NCI-H2196 treated with DMSO at 0.1 percent for 48 hours (cell line): ENCODE results near the gene LCE2C.
"Not testable (repeated sequence)": the region's sequence is repeated elsewhere in the genome, so short reads cannot be mapped to it uniquely, and the experiment has no call there.

Experiments used
- DNase-seq: peaks from one replicate; lab custom pipeline; 2025; ENCODE audit not compliant: unreplicated experiment; lab: John Stamatoyannopoulos, UW

The LCE2C gene

GRCh38 chr1:152674983-152675382, at the start of gene LCE2C:
LCE2C (plus strand) TSS chr1:152675279; CDS start chr1:152676016, 737 bp downstream.
- not testable (repeated sequence) for DNase-seq

GRCh38 chr1:152626744-152627143, 48.3 kb upstream of the LCE2C start:
- no peak for DNase-seq

- DNase-seq = no peak
These were observed 44.5 kb upstream of the LCE2C start for GRCh38 chr1:152630596-152630995.

- DNase-seq = no peak
These were observed 34.7 kb upstream of the LCE2C start for GRCh38 chr1:152640351-152640750.

GRCh38 chr1:152643945-152644344, 31.1 kb upstream of the LCE2C start:
- no peak for DNase-seq

GRCh38 chr1:152645146-152645545, 29.9 kb upstream of the LCE2C start:
- DNase-seq = no peak

- DNase-seq = no peak
These were observed 28.4 kb upstream of the LCE2C start for GRCh38 chr1:152646656-152647055.

GRCh38 chr1:152654110-152654509, 21.0 kb upstream of the LCE2C start:
- DNase-seq = peak; percentile 2

- DNase-seq = no peak
These were observed 18.6 kb upstream of the LCE2C start for GRCh38 chr1:152656459-152656858.

GRCh38 chr1:152657677-152658076, 17.4 kb upstream of the LCE2C start:
- no peak for DNase-seq

- no peak for DNase-seq
These were observed 16.4 kb upstream of the LCE2C start for GRCh38 chr1:152658649-152659048.

- no peak for DNase-seq
These were observed 12.0 kb upstream of the LCE2C start, which contains the start of gene LCE2D for GRCh38 chr1:152663098-152663497. LCE2D (plus strand) TSS chr1:152663380; CDS start chr1:152664106, 726 bp downstream.

GRCh38 chr1:152666171-152666570, 8.9 kb upstream of the LCE2C start:
- not testable (repeated sequence) for DNase-seq

- no peak for DNase-seq
These were observed 7.4 kb upstream of the LCE2C start for GRCh38 chr1:152667648-152668047.

GRCh38 chr1:152673016-152673415, 2.1 kb upstream of the LCE2C start:
- DNase-seq = no peak

- no peak for DNase-seq
These were observed 4.4 kb downstream of the LCE2C start for GRCh38 chr1:152679459-152679858.

- no peak for DNase-seq
These were observed 6.5 kb downstream of the LCE2C start for GRCh38 chr1:152681616-152682015.

- DNase-seq = no peak
These were observed 8.8 kb downstream of the LCE2C start for GRCh38 chr1:152683846-152684245.

- not testable (repeated sequence) for DNase-seq
These were observed 10.7 kb downstream of the LCE2C start, which contains the start of gene LCE2B for GRCh38 chr1:152685823-152686222. LCE2B (plus strand) TSS chr1:152686123; CDS start chr1:152686844, 721 bp downstream.

GRCh38 chr1:152697701-152698600, 22.9 kb downstream of the LCE2C start, which contains the start of gene LCE2A:
LCE2A (plus strand) TSS chr1:152698345; CDS start chr1:152698902, 557 bp downstream.
- DNase-seq = no peak

GRCh38 chr1:152699746-152700145, 24.7 kb downstream of the LCE2C start:
- no peak for DNase-seq

- DNase-seq = no peak
These were observed 32.8 kb downstream of the LCE2C start, which contains the start of gene LCE4A for GRCh38 chr1:152707860-152708259. LCE4A (plus strand) TSS chr1:152708160; CDS start chr1:152709076, 916 bp downstream.
